ENCODE results near the gene KCNJ9. TPM values are rescaled to one million over a fixed set of nuclear protein-coding genes. Genes with fewer than 3 reads are reported as not detected.

The KCNJ9 gene
- total RNA-seq, 2 donors from 2014 or later: 0.95 TPM; not detected in 1

DNA sequence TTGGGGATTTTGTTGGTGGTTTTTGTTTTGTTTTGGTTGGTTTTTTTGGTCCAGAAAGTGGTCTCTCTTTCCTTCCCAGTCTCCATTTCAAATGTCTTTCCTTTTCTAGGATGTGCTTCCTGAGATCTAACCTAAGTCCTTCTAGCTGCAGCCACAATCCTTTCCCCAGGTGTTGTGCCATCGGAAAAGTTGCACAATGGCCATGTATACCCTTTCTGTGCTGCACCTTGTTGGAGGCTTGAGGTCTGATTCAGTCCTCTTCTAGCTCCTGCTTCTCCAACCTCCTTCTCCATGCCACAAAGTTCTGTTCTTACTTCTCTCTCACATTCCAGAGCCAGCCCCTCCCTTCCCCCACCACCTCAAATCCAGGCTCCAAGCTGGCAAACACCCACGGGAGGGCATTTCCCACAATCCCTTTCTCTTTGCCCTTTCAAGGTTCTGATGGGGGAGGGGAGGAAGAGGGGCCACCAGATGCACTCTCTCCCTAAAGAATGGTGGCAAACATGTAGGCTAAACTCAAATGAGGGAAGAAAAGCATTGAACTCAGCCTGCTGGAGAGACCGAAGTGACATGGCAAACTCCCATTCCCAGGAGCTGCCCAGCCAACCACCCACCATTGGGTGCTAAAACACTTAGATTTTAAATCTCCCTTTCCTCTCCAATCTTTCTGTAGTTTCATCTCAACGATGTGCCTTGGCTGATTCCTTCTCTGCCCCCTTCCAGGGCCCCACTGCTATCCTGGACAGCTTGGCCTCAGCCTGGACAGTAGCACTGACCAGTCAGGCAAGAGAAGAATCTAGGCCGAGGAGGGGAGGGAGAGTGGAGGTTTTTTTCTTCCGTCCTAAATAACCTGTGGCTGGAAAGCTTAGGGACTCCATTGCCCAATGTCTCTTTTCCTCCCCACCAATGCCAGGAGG is 14.3 kb upstream of the KCNJ9 start:
- TF ChIP-seq, protein P1, sequence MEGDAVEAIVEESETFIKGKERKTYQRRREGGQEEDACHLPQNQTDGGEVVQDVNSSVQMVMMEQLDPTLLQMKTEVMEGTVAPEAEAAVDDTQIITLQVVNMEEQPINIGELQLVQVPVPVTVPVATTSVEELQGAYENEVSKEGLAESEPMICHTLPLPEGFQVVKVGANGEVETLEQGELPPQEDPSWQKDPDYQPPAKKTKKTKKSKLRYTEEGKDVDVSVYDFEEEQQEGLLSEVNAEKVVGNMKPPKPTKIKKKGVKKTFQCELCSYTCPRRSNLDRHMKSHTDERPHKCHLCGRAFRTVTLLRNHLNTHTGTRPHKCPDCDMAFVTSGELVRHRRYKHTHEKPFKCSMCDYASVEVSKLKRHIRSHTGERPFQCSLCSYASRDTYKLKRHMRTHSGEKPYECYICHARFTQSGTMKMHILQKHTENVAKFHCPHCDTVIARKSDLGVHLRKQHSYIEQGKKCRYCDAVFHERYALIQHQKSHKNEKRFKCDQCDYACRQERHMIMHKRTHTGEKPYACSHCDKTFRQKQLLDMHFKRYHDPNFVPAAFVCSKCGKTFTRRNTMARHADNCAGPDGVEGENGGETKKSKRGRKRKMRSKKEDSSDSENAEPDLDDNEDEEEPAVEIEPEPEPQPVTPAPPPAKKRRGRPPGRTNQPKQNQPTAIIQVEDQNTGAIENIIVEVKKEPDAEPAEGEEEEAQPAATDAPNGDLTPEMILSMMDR (IDR thresholded peaks at IDR 0.05): no peak
- Histone ChIP-seq H3K27ac (no peak overlapping the region), H3K4me1 (ENCODE audit: control insufficient read depth in 1 of 2, low read depth in 2 of 2) (peaks cover 0 to 5% of the 10 kb centered on the region in 2 donors), H3K36me3 (no peaks in the 10 kb centered on the region), H3K4me3 (no peak overlapping the region), H3K27me3 (replicated peaks; ENCODE audit: insufficient read depth) (no peaks in the 10 kb centered on the region), H3K9me3 (no peaks in the 10 kb centered on the region)
- DNase-seq (ENCODE audit: low spot score): no peak
- no peak for ATAC-seq (ENCODE audit: insufficient number of reproducible peaks, low FRiP score, low read depth)

DNA sequence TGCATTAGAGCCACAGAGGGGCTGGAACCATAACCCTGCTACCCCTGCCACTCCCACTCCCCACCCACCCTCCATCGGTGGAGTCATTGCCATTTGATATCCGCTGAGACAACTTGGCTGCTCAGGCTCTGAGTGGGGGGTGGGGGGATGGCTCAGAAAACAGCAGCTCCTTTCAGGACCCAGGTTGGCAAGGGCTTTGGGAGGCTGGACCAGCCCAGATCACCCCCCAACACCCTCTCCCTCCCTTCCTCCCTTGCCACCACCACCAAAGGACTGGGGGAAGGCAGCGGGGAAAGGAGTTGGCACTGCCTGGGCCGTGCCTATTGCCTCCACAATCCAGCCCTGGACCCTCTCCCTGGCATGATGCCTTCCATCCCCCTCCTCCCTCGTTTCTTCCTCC is 13.1 kb upstream of the KCNJ9 start:
- Histone ChIP-seq H3K4me3 (no peak overlapping the region), H3K27ac (no peak overlapping the region)
- no peak for DNase-seq (ENCODE audit: low spot score)

DNA sequence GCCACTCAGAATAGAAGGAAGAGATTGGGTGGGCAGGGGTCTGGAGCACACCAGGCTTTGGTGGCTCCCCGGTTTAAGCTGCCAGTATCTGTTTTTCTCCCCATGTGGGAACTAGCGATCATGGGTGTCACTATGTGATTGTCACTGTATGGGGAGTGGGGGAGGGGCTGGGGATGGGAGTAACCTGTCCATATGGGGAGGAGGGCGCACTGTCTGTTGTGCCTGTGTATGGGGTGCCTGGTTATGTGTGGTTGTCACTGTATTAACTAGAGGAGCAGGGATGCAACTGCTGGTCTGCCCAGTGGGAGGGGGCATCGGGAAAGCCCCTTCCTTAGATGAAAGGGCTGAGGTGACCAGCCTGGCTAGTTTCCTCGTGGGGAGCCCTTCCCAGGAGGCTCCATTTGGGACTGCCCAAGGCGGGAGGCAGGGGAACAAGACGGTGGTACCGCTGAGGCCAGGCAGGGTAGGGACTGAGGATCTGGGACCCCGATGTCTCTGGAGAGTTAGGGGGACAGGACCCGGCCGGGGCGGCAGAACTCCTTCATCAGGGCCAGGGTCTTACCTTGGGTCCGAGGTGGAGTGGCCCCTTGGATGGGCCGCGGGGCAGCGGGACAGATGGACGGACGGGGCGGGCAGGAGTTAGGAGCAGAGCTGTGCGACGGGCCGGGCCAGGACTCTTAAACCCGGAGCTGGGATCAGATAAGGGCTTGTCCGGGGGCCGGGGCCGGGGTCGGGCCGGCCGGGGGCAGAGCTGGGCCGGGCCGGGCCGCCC is 11.7 kb upstream of the KCNJ9 start, which contains the start of gene KCNJ10:
KCNJ10 (minus strand) TSS at position 701 of the 772 bp plus-strand sequence. CDS start 27,628 bp downstream, outside the sequence.
- Histone ChIP-seq H3K36me3 (no peaks in the 10 kb centered on the region), H3K27ac (no peak within 1 kb of the TSS), H3K4me3 (peak within 1 kb of the TSS; percentile 82), H3K4me1 (ENCODE audit: control insufficient read depth in 1 of 2, low read depth in 2 of 2) (peaks cover 0 to 5% of the 10 kb centered on the region in 2 donors), H3K27me3 (replicated peaks; ENCODE audit: insufficient read depth) (no peaks in the 10 kb centered on the region), H3K9me3 (no peaks in the 10 kb centered on the region)
- TF ChIP-seq, protein P1 (IDR thresholded peaks at IDR 0.05): no peak
- ATAC-seq (ENCODE audit: insufficient number of reproducible peaks, low FRiP score, low read depth) (no peak), DNase-seq (ENCODE audit: low spot score) (no peak)

More for the DNA sequence above, 13.1 kb upstream of the KCNJ9 start:
- peaks cover 0 to 5% of the 10 kb centered on the region in 2 donors for H3K4me1 ChIP-seq (ENCODE audit: control insufficient read depth in 1 of 2, low read depth in 2 of 2)
- no peaks in the 10 kb centered on the region for H3K9me3 ChIP-seq
- TF ChIP-seq, protein P1 (IDR thresholded peaks at IDR 0.05): no peak
- no peak for ATAC-seq (ENCODE audit: insufficient number of reproducible peaks, low FRiP score, low read depth)
- no peaks in the 10 kb centered on the region for H3K36me3 ChIP-seq
- H3K27me3 ChIP-seq (replicated peaks; ENCODE audit: insufficient read depth): no peaks in the 10 kb centered on the region

DNA sequence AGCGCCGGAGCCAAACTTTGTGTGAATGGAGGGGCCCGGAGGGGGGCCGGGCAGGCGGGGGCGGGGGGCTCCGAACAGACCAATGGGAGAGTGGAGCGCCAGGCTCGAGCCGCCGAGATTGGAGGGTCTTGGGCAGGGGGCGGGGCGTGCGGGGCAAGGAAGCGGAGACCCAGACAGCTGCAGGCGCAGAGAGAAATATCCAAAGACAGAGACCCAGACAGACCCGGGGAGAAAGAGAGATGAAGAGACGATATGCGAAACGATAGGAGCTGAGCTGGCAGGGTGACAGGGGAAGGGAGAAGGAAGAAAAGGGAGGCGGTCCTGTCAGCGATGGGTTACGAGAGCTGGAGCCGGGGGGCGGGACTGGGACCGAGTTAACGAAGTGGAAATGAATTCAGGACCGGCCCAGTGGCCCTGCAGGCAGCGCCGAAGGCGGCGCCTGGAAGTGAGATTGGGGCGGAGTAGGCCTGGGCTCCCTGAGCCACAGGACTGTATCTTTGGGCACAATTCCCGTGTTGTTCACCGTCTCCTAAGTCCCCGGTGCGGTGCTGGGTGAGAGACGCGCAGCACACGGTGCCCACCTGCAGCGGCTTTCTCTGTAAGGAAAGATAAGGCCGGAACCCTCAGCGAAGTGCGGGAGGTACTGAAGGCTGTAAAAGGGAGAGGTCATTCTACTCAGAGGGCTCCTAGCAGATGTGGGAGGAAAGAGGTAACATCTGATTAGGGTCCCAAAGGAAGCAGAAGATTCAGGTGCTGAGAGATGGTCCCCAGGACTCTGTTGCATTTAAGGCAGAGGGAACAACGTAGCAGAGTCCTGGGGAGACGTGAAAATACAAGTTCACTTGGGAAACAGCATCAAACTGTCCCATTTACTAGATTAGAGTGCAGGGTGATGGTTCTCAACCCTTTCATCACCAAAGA is 10.8 kb upstream of the KCNJ9 start:
- TF ChIP-seq, protein P1 (IDR thresholded peaks at IDR 0.05): no peak
- Histone ChIP-seq H3K27ac (no peak overlapping the region), H3K9me3 (no peaks in the 10 kb centered on the region), H3K4me3 (peak overlapping the region; percentile 82), H3K4me1 (ENCODE audit: control insufficient read depth in 1 of 2, low read depth in 2 of 2) (peaks cover 0 to 5% of the 10 kb centered on the region in 2 donors), H3K36me3 (no peaks in the 10 kb centered on the region), H3K27me3 (replicated peaks; ENCODE audit: insufficient read depth) (no peaks in the 10 kb centered on the region)
- ATAC-seq (ENCODE audit: insufficient number of reproducible peaks, low FRiP score, low read depth) (peak; percentile 73), DNase-seq (ENCODE audit: low spot score) (peak; percentile 59)

All from thoracic aorta (tissue), 2 donors.